ENCODE measurements around the gene ATG7. TPM values are rescaled to one million over a fixed set of nuclear protein-coding genes. Genes with fewer than 3 reads are reported as not detected.

ATG7 gene
- total RNA-seq, 1 experiment from 2014 or later: 29.3 TPM

DNA sequence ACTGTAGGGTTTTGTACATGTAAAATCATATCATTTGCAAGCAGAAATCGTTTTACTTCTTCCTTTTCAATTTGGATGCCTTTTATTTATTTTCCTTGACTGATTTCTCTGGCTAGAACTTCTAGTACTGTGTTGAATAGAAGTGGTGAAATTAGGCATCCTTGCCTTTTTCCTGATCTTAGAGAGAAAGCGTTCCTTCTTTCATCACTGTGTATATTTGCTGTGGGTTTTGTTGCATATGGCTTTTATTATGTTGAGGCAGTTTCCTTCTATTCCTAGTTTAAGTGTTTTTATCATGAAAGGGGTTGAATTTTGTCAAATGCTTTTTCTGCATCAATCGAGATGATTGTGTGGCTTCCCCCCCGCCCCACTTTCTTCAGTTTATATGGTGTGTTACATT lies 140.9 kb downstream of the ATG7 start:
- Histone ChIP-seq H3K27me3 (ENCODE audit: insufficient read depth, low read length) (no peaks in the 10 kb centered on the region), H3K4me3 (replicated peaks in 1 of 2; ENCODE audit: low read depth in 1 of 2, low read length in 2 of 2) (no peak overlapping the region), H3K9me3 (ENCODE audit: control insufficient read depth in 1 of 2, insufficient read depth in 1 of 2, low read depth in 1 of 2, low read length in 2 of 2) (peaks cover 3 to 4% of the 10 kb centered on the region in 2 experiments; a peak in 2 of 4 replicates), H3K79me2 (ENCODE audit: insufficient read depth, low read length) (no peaks in the 10 kb centered on the region), H3K4me1 (ENCODE audit: control insufficient read depth in 1 of 2, insufficient read depth in 2 of 2, low read length in 2 of 2) (no peaks in the 10 kb centered on the region), H3K27ac (ENCODE audit: low read depth, low read length) (no peak overlapping the region), H2AFZ (ENCODE audit: low read depth, low read length, poor library complexity, severe bottlenecking) (no peak overlapping the region), H3K4me2 (ENCODE audit: low read length) (no peak overlapping the region), H3K9ac (ENCODE audit: low read length) (no peak overlapping the region), H3K9me2 (ENCODE audit: insufficient read depth) (no peaks in the 10 kb centered on the region), H4K20me1 (ENCODE audit: insufficient read depth) (no peaks in the 10 kb centered on the region), H3K36me3 (ENCODE audit: control insufficient read depth in 1 of 2, insufficient read depth in 2 of 2, low read length in 2 of 2) (no peaks in the 10 kb centered on the region; a peak in 1 of 4 replicates)
- no peak for DNase-seq (ENCODE audit: low read depth, low spot score)
- ChIA-PET POLR2A (no interaction called here), RAD21 (ENCODE audit: low non-redundant PET in 1 of 2, low total read pairs in 2 of 2, uncharacterized antibody in 2 of 2, unreplicated experiment in 2 of 2) (no interaction called here), CTCF (no interaction called here)
- TF ChIP-seq RAD21 (IDR thresholded peaks at IDR 0.05; ENCODE audit: low read depth): no peak
- no peak for TF ChIP-seq POLR2A (IDR thresholded peaks at IDR 0.05; ENCODE audit: borderline replicate concordance, extremely low read depth, insufficient read depth, insufficient read length)
- TF ChIP-seq CBX3 (IDR thresholded peaks at IDR 0.05; ENCODE audit: low read depth): no peak
- TF ChIP-seq, protein P1, sequence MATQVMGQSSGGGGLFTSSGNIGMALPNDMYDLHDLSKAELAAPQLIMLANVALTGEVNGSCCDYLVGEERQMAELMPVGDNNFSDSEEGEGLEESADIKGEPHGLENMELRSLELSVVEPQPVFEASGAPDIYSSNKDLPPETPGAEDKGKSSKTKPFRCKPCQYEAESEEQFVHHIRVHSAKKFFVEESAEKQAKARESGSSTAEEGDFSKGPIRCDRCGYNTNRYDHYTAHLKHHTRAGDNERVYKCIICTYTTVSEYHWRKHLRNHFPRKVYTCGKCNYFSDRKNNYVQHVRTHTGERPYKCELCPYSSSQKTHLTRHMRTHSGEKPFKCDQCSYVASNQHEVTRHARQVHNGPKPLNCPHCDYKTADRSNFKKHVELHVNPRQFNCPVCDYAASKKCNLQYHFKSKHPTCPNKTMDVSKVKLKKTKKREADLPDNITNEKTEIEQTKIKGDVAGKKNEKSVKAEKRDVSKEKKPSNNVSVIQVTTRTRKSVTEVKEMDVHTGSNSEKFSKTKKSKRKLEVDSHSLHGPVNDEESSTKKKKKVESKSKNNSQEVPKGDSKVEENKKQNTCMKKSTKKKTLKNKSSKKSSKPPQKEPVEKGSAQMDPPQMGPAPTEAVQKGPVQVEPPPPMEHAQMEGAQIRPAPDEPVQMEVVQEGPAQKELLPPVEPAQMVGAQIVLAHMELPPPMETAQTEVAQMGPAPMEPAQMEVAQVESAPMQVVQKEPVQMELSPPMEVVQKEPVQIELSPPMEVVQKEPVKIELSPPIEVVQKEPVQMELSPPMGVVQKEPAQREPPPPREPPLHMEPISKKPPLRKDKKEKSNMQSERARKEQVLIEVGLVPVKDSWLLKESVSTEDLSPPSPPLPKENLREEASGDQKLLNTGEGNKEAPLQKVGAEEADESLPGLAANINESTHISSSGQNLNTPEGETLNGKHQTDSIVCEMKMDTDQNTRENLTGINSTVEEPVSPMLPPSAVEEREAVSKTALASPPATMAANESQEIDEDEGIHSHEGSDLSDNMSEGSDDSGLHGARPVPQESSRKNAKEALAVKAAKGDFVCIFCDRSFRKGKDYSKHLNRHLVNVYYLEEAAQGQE (IDR thresholded peaks at IDR 0.05; ENCODE audit: low read depth): no peak
- no peak for TF ChIP-seq ZNF274 (IDR thresholded peaks at IDR 0.05; ENCODE audit: low read depth, low read length)
- TF ChIP-seq, protein P2, sequence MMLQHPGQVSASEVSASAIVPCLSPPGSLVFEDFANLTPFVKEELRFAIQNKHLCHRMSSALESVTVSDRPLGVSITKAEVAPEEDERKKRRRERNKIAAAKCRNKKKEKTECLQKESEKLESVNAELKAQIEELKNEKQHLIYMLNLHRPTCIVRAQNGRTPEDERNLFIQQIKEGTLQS (IDR thresholded peaks at IDR 0.05): no peak
- no peak for TF ChIP-seq FOSL1 (IDR thresholded peaks at IDR 0.05; ENCODE audit: low read depth)
- no peak for TF ChIP-seq ELF1 (IDR thresholded peaks at IDR 0.05; ENCODE audit: borderline replicate concordance, low read depth)
- TF ChIP-seq YY1 (IDR thresholded peaks at IDR 0.05; ENCODE audit: extremely low read depth, insufficient replicate concordance, low read depth, low read length): no peak
- TF ChIP-seq, protein P3, sequence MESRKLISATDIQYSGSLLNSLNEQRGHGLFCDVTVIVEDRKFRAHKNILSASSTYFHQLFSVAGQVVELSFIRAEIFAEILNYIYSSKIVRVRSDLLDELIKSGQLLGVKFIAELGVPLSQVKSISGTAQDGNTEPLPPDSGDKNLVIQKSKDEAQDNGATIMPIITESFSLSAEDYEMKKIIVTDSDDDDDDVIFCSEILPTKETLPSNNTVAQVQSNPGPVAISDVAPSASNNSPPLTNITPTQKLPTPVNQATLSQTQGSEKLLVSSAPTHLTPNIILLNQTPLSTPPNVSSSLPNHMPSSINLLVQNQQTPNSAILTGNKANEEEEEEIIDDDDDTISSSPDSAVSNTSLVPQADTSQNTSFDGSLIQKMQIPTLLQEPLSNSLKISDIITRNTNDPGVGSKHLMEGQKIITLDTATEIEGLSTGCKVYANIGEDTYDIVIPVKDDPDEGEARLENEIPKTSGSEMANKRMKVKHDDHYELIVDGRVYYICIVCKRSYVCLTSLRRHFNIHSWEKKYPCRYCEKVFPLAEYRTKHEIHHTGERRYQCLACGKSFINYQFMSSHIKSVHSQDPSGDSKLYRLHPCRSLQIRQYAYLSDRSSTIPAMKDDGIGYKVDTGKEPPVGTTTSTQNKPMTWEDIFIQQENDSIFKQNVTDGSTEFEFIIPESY (IDR thresholded peaks at IDR 0.05; ENCODE audit: extremely low read depth, insufficient replicate concordance, low read length): no peak
- TF ChIP-seq JUND (IDR thresholded peaks at IDR 0.05): no peak
- TF ChIP-seq ZFX (IDR thresholded peaks at IDR 0.05): no peak
- no peak for TF ChIP-seq EZH2 (IDR thresholded peaks at IDR 0.05)
- TF ChIP-seq SIN3A (IDR thresholded peaks at IDR 0.05; ENCODE audit: low read depth): no peak
- TF ChIP-seq TCF7L2 (IDR thresholded peaks at IDR 0.05; ENCODE audit: borderline replicate concordance, extremely low read depth, insufficient read depth, insufficient read length): no peak
- no peak for TF ChIP-seq EGR1 (IDR thresholded peaks at IDR 0.05; ENCODE audit: low read depth)
- no peak for TF ChIP-seq EZH2phosphoT487 (IDR thresholded peaks at IDR 0.05; ENCODE audit: borderline replicate concordance)
- intact Hi-C loops (cut with micrococcal nuclease): no loop called here
- BruUV-seq (replicated peaks): no TSS peak
- ATAC-seq: no peak

Data from HCT116 (cell line).